Stimulated activated CD4-positive, alpha-beta T cell treated with anti-CD3 and anti-CD28 coated beads, Interleukin-15, amount 100 ng/mL, for 24 hours (primary cell): ENCODE results near the gene FAM124A.

Source experiments
- DNase-seq: peaks from one replicate; pipeline ENCODE4 v3.0.0-alpha.2; 2020

FAM124A gene

GRCh38 chr13:51244637-51245405, 22.6 kb downstream of the FAM124A start:
- no peak for DNase-seq

GRCh38 chr13:51245583-51245982, 23.4 kb downstream of the FAM124A start:
- DNase-seq: no peak

GRCh38 chr13:51246025-51246417, 23.8 kb downstream of the FAM124A start:
- DNase-seq: no peak

GRCh38 chr13:51246418-51247277, 24.4 kb downstream of the FAM124A start:
- DNase-seq: no peak

GRCh38 chr13:51249255-51249654, 27.1 kb downstream of the FAM124A start:
- no peak for DNase-seq

GRCh38 chr13:51249770-51250741, 27.9 kb downstream of the FAM124A start:
- DNase-seq: no peak

GRCh38 chr13:51251480-51251879, 29.3 kb downstream of the FAM124A start:
- DNase-seq: no peak

- no peak for DNase-seq
These were observed 30.8 kb downstream of the FAM124A start for GRCh38 chr13:51252954-51253532.

- no peak for DNase-seq
These were observed 33.4 kb downstream of the FAM124A start for GRCh38 chr13:51255556-51255955.

GRCh38 chr13:51257187-51257586, 35.0 kb downstream of the FAM124A start:
- no peak for DNase-seq

- DNase-seq: no peak
These were observed 36.7 kb downstream of the FAM124A start for GRCh38 chr13:51258612-51259548.

GRCh38 chr13:51260154-51260553, 38.0 kb downstream of the FAM124A start:
- no peak for DNase-seq

- no peak for DNase-seq
These were observed 39.5 kb downstream of the FAM124A start for GRCh38 chr13:51261610-51262249.

GRCh38 chr13:51262501-51263211, 40.5 kb downstream of the FAM124A start:
- no peak for DNase-seq

GRCh38 chr13:51266642-51267041, 44.4 kb downstream of the FAM124A start:
- DNase-seq: no peak

- DNase-seq: no peak
These were observed 45.4 kb downstream of the FAM124A start for GRCh38 chr13:51267622-51268021.

- DNase-seq: no peak
These were observed 46.8 kb downstream of the FAM124A start for GRCh38 chr13:51269039-51269438.

GRCh38 chr13:51270623-51271415, 48.6 kb downstream of the FAM124A start:
- DNase-seq: no peak

GRCh38 chr13:51271528-51272085, 49.4 kb downstream of the FAM124A start:
- DNase-seq: no peak
